Prostate gland (tissue), 2 donors: Measurements from ENCODE around the gene MYMK. TPM values are rescaled to one million over a fixed set of nuclear protein-coding genes. Genes with fewer than 3 reads are reported as not detected.

Experiments
- DNase-seq: peaks from one replicate; pipeline ENCODE4 v3.0.0-alpha.2; 2019; ENCODE audit warnings: low spot score
- H3K27ac ChIP-seq, 2 donors: fragments of 200-600 bp; sonication (generic); 2 replicates each; pipeline ENCODE4 v1.5.1; 2017 to 2019
- H3K27me3 ChIP-seq: fragments of 200-600 bp; sonication (generic); replicated peaks from 2 replicates; pipeline ENCODE4 v1.5.1; 2019; ENCODE audit not compliant: insufficient read depth
- H3K36me3 ChIP-seq, 2 donors: fragments of 200-600 bp; sonication (generic); 1 replicate in 1 of 2; 2 replicates in 1 of 2; pipeline versions ENCODE4 v1.5.1 to v1.8.1; 2017 to 2019
- H3K4me1 ChIP-seq: fragments of 200-600 bp; sonication (generic); replicated peaks from 2 replicates; pipeline ENCODE4 v1.5.1; 2019
- H3K4me3 ChIP-seq, 2 donors: fragments of 200-600 bp; sonication (generic); 2 replicates each; pipeline ENCODE4 v1.5.1; 2017 to 2019
- H3K9me3 ChIP-seq: fragments of 200-600 bp; sonication (generic); 2 replicates; pipeline ENCODE4 v1.5.1; 2017
- POLR2A ChIP-seq: fragments of 450-650 bp; IDR thresholded peaks from one replicate; pipeline ENCODE4 v1.6.1; 2016; ENCODE audit warnings: antibody characterized with exemption, mild to moderate bottlenecking
- POLR2AphosphoS5 ChIP-seq: sonication (generic); formaldehyde crosslinking; IDR thresholded peaks from one replicate; pipeline ENCODE4 v1.6.1; 2017; ENCODE audit warnings: antibody characterized with exemption
- WGBS: methylation state at CpG from one replicate; pipeline ENCODE4 v1.1.5; 2018; 5-methylcytosine and 5-hydroxymethylcytosine counted together
- intact Hi-C: fragments of 100-400 bp; cut with DNase I; formaldehyde crosslinking; loops from one replicate; pipeline ENCODE4 v1.14.2; 2022
- total RNA-seq, 2 donors: library from RNA; depleted of rRNA; stranded (reverse); fragments of >200 nt; gene quantifications; one replicate each; pipeline ENCODE4 v1.1.0, GENCODE V29; 2016
- TF ChIP-seq, protein P1 (sequence below), 4 experiments: fragments of 200-600 bp in 2 of 4; fragments of 450-650 bp in 2 of 4; sonication (generic) in 2 of 4; IDR thresholded peaks; 1 replicate in 3 of 4; 2 replicates in 1 of 4; pipeline ENCODE4 v1.5.1; 2016 to 2019; ENCODE audit warnings: antibody characterized with exemption in 4 of 4, mild to moderate bottlenecking in 2 of 4, moderate library complexity in 2 of 4

The MYMK gene
- total RNA-seq, 2 donors from 2014 or later = not detected

DNA sequence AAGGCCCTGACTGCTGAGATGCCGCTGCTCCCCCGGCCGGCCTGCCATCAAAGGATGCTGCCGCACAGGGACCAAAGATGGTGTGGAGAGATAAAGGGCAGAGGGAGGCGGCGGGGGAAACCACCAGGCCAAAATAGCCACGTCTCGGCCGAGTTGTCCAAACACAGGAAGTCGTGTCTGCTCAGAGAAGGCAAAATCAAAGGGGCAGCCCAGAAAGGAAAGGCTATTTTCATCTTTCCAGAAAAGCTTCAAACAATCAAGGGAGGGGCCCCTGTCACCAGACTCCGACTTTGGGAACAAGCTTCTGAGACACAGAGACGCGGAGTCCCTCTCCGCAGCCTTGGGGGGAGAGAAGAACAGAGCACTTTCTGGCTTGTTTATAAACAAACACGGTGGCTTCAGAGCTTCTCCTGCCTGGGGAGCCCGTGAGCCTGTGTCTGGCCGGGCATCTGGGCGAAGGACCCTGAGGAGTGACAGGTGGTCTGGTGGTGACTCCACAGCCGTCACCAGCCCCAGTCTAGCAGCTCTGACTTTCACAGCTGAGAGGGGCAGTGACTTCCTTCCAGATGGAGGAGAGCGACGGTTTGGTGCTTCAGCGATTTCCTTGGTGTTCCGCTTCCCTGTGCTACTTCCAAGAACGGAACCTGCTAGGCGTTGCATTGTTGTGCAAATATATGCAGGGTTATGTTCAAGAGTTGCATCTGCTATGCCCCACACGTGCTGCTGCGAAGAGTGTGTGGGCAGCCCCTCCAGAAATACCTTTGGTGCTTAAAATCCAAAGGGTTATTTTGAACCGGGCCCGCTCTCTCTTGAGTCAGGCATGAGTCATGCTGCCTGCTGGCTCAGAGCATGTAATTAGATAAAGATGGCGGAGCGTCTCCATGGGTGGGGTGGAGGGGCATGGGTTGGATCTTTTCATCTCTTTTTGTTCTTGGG, 33.7 kb upstream of the MYMK start:
- H3K36me3 ChIP-seq = no peaks in the 10 kb centered on the region
- H3K27me3 ChIP-seq = no peaks in the 10 kb centered on the region
- no peak overlapping the region for H3K4me3 ChIP-seq
- intact Hi-C loops = no loop called here
- TF ChIP-seq POLR2AphosphoS5 (peak; percentile 3), POLR2A (no peak)
- TF ChIP-seq, protein P1, sequence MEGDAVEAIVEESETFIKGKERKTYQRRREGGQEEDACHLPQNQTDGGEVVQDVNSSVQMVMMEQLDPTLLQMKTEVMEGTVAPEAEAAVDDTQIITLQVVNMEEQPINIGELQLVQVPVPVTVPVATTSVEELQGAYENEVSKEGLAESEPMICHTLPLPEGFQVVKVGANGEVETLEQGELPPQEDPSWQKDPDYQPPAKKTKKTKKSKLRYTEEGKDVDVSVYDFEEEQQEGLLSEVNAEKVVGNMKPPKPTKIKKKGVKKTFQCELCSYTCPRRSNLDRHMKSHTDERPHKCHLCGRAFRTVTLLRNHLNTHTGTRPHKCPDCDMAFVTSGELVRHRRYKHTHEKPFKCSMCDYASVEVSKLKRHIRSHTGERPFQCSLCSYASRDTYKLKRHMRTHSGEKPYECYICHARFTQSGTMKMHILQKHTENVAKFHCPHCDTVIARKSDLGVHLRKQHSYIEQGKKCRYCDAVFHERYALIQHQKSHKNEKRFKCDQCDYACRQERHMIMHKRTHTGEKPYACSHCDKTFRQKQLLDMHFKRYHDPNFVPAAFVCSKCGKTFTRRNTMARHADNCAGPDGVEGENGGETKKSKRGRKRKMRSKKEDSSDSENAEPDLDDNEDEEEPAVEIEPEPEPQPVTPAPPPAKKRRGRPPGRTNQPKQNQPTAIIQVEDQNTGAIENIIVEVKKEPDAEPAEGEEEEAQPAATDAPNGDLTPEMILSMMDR (IDR thresholded peaks at IDR 0.05) = no peak
- H3K9me3 ChIP-seq = no peaks in the 10 kb centered on the region
- WGBS = 49% methylated on average over 31 of the region's 31 CpGs
- peak overlapping the region; percentile 40 to 55 for H3K27ac ChIP-seq
- no peak for DNase-seq
- H3K4me1 ChIP-seq = peaks cover 4% of the 10 kb centered on the region

DNA sequence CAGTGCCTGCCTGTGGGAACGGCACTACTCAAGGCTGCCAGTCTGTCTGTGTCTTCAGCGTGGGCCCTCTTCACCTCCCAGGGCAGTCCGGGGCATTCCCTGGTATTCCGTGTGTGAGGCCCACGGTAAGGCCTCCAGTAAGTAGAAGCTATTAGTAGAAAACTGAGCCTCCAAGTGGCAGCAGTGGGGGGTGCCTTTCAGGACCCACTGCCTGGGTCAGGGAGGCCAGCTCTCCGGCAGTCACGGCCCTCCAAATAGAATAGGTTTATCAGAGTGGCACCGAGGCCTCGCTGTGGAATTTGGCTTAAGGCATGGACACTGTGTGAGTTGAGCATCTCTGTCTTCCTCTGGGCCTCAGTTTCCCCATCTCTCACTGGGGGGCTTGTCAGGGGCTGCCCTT, 32.8 kb upstream of the MYMK start:
- WGBS = 97% methylated on average over 9 of the region's 9 CpGs
- no peaks in the 10 kb centered on the region for H3K9me3 ChIP-seq
- no peaks in the 10 kb centered on the region for H3K36me3 ChIP-seq
- intact Hi-C loops = no loop called here
- DNase-seq = no peak
- H3K4me3 ChIP-seq = no peak overlapping the region
- H3K27ac ChIP-seq = peak overlapping the region; percentile 40 to 55
- H3K27me3 ChIP-seq = no peaks in the 10 kb centered on the region
- TF ChIP-seq, protein P1 (IDR thresholded peaks at IDR 0.05) = no peak
- TF ChIP-seq POLR2A (no peak), POLR2AphosphoS5 (no peak)
- H3K4me1 ChIP-seq = no peaks in the 10 kb centered on the region

DNA sequence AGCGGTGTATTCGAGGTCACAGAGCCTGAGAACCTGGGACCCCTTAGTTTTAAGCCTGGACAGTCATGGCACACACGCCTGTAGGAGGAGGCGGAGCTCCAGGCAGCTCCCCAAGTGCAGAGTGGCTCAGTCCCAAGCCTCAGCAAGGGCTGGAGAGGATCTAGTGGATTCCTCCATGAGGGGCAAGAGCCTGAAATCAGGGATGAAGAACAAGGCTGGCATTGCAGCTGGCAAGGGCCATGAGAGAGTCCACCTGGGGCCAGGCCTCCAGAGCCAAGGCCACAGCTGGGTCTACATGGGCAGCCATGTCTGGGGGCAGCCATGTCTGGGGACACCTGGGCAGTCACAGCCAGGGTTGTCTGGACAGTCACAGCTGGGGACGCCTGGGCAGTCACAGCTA, 31.6 kb upstream of the MYMK start:
- Histone ChIP-seq H3K27me3 (no peaks in the 10 kb centered on the region), H3K9me3 (no peaks in the 10 kb centered on the region), H3K4me3 (no peak overlapping the region), H3K36me3 (no peaks in the 10 kb centered on the region), H3K4me1 (no peaks in the 10 kb centered on the region), H3K27ac (no peak overlapping the region)
- DNase-seq = no peak
- TF ChIP-seq, protein P1 (IDR thresholded peaks at IDR 0.05) = no peak
- no peak for TF ChIP-seq POLR2A
- TF ChIP-seq POLR2AphosphoS5 = no peak
- 85% methylated on average over 5 of the region's 5 CpGs for WGBS
- intact Hi-C loops = no loop called here

GRCh38 chr9:133554729-133555128, 30.0 kb upstream of the MYMK start:
- DNase-seq = no peak
- Histone ChIP-seq H3K27ac (no peak overlapping the region), H3K4me3 (no peak overlapping the region), H3K9me3 (no peaks in the 10 kb centered on the region), H3K4me1 (no peaks in the 10 kb centered on the region), H3K36me3 (no peaks in the 10 kb centered on the region), H3K27me3 (no peaks in the 10 kb centered on the region)
- intact Hi-C loops = no loop called here
- TF ChIP-seq, protein P1 (IDR thresholded peaks at IDR 0.05) = no peak
- TF ChIP-seq POLR2AphosphoS5 (no peak), POLR2A (no peak)
- 94% methylated on average over 8 of the region's 8 CpGs for WGBS
